HL-60 (cell line): ENCODE data around the gene YPEL1.

Experiments
- CTCF ChIP-seq: IDR thresholded peaks from one replicate; pipeline ENCODE4 v1.5.1; 2011; ENCODE audit warnings: low read length, control low read depth, inconsistent platforms; ENCODE audit not compliant: insufficient read depth
- GABPA ChIP-seq: IDR thresholded peaks from 2 replicates; pipeline ENCODE4 v1.6.1; 2012; ENCODE audit warnings: low read depth
- POLR2AphosphoS5 ChIP-seq: IDR thresholded peaks from 2 replicates; pipeline ENCODE4 v1.6.1; 2012; ENCODE audit warnings: low read depth
- REST ChIP-seq: IDR thresholded peaks from 2 replicates; pipeline ENCODE4 v1.6.1; 2012; ENCODE audit warnings: low read depth; ENCODE audit not compliant: insufficient replicate concordance
- SPI1 ChIP-seq: IDR thresholded peaks from 2 replicates; pipeline ENCODE4 v1.6.1; 2012; ENCODE audit warnings: low read depth, mild to moderate bottlenecking, borderline replicate concordance

- TF ChIP-seq CTCF (no peak), REST (no peak), GABPA (no peak), POLR2AphosphoS5 (no peak), SPI1 (no peak)
Measured at GRCh38 chr22:21694394-21694793, 41.2 kb downstream of the YPEL1 start.
